Epithelial cell of prostate (primary cell): ENCODE data around the gene LRRC56.
A peak's percentile ranks its signal among the peaks of the same experiment; 100 is the strongest.

Experiments
- DNase-seq: peaks from one replicate; pipeline ENCODE4 v3.0.0-alpha.2; 2011; ENCODE audit warnings: low read depth, low spot score
- H3K27ac ChIP-seq: fragments of 450-650 bp; 2 replicates; pipeline ENCODE4 v1.5.1; 2017; ENCODE audit warnings: mild to moderate bottlenecking

The LRRC56 gene

DNA sequence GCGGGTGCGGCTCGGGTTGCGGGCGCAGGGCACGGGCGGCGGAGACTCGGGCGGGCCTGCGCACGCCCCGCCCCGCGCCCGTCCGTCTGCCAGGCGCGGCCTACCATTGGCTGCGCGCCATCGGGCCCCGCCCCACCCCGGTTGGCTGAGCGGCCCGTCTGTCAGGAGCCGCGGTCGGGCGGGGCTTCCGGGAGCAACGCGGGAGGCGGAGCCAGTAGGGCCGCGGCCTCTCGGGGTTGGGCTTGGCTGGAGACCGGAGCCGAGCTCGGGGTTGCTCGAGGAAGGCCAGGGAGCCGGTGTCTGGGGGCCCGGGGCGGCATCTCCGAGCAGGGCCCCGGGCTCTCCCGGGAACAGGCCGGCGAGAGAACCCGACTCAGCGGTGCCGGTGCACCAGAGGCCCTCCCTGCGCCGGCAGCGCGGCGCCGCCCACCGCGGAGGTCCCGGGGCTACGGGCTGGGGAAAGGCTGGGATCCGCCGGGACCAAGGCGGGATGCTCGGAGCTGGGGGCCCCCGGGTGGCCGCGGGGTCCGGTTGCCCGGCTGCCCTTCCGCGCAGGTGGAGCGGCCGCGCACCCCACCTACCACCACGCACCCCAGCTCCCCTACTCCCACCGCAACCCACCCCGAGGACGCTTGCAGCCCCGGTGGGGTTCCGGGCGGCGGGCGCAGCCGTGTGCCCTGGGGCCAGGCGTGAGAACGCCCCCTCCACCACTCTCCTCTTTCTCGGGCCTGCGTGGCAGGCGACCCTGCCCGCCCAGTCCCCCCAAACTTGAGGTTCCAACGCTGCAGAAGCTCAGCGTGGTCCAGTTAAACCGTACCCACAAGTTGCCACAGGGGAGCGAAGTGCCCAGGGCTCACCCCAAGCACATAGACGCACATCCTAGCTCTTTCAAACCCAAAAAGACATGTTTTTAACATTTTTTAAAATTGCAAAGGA lies 1.5 kb upstream of the LRRC56 start, which contains the start of gene HRAS:
TSS of gene HRAS (minus strand) at position 58 of the 936 bp plus-strand sequence.
- peak within 1 kb of the TSS; percentile 96 for H3K27ac ChIP-seq
- DNase-seq: peak; percentile 59

DNA sequence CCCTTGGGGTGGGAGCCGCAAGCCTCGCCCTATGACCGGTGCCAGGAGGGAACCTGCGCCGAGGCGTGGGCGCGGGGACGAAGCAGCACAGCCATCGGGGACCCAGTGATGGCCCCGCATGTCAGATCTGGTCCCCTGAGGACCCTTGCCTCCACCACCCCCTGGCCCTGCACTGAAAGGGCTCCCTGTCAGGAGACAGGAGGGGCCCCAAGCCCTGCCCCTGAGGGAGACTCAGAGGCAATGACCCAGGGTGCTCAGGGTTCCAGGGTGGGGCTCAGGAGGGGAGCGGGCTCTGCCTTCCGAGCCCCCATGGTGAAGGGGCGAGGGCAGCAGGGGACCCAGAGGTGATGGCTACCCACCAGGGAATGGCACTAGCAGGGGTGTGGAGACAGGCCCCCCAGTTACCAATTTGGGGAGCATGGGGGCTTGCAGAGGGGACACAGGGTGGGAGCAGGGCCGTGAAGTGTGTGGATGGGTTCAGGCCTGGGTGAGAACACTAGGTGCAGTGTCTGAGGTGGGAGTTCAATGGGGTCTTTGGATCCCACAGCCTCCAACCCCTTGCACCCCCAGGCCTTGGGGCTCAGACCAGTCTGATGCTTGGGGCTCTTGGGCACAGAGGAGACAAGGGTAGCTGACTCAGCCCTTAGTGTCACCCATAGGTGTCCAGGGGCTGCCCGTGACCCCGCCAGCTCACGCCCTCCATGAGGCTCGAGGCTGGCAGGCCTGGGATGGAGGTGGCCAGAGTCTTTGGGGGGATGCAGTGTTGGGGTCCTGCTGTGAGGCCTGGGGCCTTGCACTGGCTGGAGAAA lies 499 bp downstream of the LRRC56 start:
- DNase-seq: no peak
- no peak overlapping the region for H3K27ac ChIP-seq

DNA sequence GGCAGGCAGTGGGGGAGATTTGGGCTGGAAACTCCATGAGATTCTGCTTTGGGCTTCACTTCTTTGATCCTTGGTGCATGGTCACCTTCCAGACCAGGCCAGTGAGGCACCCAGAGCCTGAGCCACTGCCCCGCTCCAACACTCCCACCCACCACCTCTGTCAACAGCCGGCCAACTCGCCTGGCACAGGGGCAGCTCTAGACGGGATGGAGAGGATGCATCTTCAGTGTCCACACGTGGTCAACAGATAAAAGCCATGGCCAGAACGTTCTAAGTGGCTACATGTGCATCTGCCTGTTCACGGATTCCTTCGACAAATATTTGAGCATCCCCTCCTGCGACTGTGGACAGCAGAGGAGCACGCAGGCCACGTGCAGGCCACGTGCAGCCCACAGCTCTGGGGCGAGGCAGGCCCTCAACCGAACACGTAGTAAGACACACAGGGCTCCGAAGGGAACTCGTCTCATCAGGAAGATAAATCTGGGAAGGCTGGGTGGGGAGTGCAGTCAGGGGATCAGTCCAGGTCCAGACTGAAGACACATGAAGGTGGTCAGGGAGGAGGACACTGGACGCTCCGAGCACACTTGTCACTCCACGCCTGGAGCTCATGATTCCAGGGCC lies 1.2 kb downstream of the LRRC56 start:
- no peak for DNase-seq
- no peak overlapping the region for H3K27ac ChIP-seq

GRCh38 chr11:539971-540481 lies 2.7 kb downstream of the LRRC56 start:
- H3K27ac ChIP-seq: no peak overlapping the region
- DNase-seq: no peak

GRCh38 chr11:540583-541432 lies 3.5 kb downstream of the LRRC56 start:
- H3K27ac ChIP-seq: no peak overlapping the region
- no peak for DNase-seq

GRCh38 chr11:541433-541885 lies 4.1 kb downstream of the LRRC56 start:
- no peak for DNase-seq
- H3K27ac ChIP-seq: no peak overlapping the region

DNA sequence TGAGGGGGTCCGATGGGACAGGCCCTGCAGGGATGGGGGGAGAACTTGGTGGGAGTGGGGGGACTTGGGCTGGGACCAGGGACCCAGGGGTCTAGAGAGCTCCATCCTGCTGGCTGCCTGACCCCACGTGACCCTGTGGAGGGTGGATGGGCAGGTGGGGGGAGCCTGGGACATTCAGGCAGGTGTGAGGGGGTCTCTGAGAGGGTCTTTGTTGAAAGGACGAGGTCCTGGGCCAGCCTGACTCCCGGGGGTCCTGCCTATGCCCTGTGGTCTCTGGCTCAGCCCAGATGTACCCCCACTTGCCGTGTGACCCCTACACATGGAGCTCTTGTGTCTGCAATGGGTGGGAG lies 7.5 kb downstream of the LRRC56 start:
- no peak for DNase-seq
- no peak overlapping the region for H3K27ac ChIP-seq

DNA sequence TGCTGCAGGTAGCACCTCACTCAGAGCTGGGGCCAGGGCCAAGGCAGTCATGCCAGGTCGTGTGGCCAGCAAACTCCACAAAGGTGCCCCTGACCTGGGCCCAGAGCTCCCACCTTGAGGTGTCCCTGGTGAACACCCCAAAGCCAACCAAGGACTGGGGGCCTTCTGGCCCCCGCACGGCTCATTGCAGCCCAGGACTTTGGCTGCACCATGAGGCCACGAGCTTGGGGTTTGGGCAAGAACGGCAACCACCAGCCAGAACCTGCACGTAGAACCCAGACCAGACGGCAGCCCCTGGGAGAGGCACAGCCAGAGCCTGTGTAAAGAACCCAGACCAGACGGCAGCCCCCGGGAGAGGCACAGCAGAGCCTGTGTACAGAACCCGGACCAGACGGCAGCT lies 7.8 kb downstream of the LRRC56 start:
- no peak for DNase-seq
- no peak overlapping the region for H3K27ac ChIP-seq

DNA sequence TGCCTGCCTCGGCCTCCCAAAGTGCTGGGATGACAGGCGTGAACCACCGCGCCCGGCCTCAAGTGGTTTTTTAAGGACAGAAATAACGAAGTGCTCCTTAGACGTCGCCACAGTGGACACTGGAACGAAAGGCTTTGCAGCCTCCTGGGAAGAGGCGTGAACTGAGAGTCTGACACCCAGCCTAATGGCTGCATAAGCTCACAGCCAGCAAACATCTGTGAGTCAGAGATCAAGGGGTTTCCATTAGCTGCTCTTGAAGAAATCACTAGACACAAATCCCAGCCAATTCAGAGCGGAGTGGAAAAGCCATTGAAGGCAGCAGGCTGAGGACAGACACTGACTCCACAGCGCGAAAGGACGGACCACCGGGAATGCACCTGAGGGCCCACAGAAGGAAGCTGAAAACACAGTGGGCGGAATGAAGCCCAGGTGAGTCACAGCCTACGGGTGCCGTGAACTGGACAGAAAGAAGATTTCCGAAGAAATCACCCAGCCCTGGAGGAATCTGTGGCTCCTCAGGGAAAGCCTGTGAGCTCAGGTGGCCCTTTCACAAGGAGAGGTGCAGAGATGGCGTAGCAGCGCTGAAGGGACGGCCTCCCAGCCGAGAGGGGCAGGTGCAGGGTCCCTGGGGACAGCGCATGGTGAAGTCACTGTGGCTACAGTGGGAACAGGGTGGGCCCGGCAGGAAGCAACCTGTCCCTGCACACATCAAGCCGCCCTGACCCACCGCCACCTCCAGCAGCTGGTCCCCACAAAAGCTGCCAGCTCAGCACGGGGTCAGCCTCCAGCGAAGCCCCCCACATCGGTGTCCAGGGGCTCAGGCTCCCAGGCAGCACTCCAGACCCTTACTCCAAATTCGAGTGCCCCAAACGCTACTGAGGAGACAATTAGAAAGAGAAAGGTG lies 11.6 kb downstream of the LRRC56 start:
- no peak overlapping the region for H3K27ac ChIP-seq
- no peak for DNase-seq

GRCh38 chr11:550021-550745 lies 12.9 kb downstream of the LRRC56 start:
- DNase-seq: no peak
- no peak overlapping the region for H3K27ac ChIP-seq

DNA sequence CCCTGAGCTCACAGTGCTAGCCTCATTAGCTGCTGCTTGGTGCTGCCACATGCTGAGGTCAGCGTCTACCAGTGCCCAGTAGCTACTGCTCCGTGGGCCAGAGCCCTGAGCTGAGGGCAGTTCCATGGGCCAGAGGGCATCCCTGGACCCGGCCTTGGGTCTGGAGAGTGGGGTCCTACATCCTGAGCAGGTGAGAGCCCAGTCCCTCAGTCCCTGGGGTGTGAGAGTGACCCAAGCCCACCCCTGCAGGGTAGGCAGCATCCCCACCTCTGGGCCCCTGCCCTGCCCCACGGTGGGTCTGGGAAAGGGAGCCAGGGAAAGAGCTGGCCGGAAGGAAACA lies 13.4 kb downstream of the LRRC56 start:
- H3K27ac ChIP-seq: no peak overlapping the region
- DNase-seq: no peak

- DNase-seq: no peak
- no peak overlapping the region for H3K27ac ChIP-seq
Observed at GRCh38 chr11:551131-551530, 13.8 kb downstream of the LRRC56 start.

- no peak overlapping the region for H3K27ac ChIP-seq
- no peak for DNase-seq
Observed at GRCh38 chr11:551596-551995, 14.3 kb downstream of the LRRC56 start.

- no peak overlapping the region for H3K27ac ChIP-seq
- DNase-seq: no peak
Observed at GRCh38 chr11:553083-553987, 16.0 kb downstream of the LRRC56 start.

DNA sequence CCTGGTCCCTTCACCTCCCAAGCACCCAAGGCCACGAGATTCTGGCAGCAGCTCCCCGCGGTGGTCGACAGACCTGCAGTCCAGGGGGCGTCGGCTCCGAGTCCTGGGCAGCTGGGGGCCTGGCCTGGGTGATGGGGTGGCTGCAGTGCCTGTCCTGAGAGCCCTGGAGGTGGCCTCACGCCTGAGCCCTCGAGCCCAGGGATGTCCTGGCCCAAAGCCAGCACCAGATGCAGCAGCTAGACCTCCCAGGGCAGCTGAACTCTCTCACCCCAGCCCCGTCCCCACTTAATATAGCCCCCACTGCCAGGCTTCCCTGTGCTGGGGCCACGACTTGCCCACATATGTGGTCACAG lies 16.6 kb downstream of the LRRC56 start:
- H3K27ac ChIP-seq: no peak overlapping the region
- DNase-seq: no peak

- H3K27ac ChIP-seq: no peak overlapping the region
- DNase-seq: no peak
Observed at GRCh38 chr11:554428-555226, 17.3 kb downstream of the LRRC56 start.
